COLO668 (cell line): ENCODE measurements around the gene IDH2.
"Not testable (repeated sequence)": the region's sequence is repeated elsewhere in the genome, so short reads cannot be mapped to it uniquely, and the experiment has no call there.

Source experiments
- DNase-seq: peaks from one replicate; lab custom pipeline; 2025; ENCODE audit not compliant: unreplicated experiment; lab: John Stamatoyannopoulos, UW

IDH2 gene

DNA sequence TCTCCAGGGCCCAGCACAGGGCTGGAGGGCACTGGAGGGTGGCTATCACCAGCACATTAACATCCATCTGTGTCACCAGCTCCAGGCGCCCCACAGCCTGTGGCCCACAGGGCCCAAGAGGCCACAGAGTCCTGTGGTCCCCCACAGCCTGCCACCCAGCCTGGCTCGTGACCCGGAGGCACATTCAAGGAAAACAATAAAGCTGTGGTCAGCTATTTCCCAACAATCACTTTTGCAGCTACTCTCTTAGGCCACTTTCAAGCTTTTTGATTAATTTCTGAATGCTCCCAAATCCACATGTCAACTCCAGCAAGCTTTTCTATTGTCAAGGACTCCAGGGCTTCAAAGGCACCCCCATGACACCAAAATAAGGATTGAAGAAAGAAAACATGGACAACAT lies 16.7 kb downstream of the IDH2 start:
- no peak for DNase-seq

- no peak for DNase-seq
These were observed 17.3 kb downstream of the IDH2 start for GRCh38 chr15:90084876-90085423.

DNA sequence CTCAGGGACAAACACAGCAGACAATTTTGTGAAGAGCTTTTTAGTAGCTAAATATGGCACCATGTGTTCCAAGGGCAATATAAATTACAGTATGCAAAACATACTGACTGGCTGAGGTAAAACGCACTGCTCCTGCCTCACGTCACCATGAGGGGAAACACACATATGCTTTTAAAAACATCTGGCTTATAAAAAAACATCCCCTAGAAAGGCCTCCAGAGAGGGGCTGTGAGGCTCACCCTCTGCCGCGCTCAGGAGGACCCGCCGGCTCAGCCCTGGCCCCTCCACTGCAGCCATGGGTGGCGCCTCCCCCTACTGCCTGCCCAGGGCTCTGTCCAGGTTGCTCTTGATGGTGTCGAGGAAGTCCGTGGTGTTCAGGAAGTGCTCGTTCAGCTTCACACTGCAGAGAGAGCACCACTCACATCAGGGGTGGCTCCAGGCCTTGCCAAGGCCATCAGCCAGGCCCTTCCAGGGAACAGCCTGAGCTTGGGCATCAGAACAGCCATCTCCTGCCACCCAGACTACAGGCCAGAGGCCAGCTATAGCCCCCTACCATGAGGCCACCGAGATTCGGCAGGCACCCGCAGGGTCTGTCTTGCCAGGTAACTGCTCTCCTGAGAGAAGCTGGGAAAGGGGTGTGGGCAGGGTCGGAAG lies 18.2 kb downstream of the IDH2 start:
- DNase-seq = no peak

GRCh38 chr15:90083419-90083818 lies 18.8 kb downstream of the IDH2 start:
- no peak for DNase-seq

DNA sequence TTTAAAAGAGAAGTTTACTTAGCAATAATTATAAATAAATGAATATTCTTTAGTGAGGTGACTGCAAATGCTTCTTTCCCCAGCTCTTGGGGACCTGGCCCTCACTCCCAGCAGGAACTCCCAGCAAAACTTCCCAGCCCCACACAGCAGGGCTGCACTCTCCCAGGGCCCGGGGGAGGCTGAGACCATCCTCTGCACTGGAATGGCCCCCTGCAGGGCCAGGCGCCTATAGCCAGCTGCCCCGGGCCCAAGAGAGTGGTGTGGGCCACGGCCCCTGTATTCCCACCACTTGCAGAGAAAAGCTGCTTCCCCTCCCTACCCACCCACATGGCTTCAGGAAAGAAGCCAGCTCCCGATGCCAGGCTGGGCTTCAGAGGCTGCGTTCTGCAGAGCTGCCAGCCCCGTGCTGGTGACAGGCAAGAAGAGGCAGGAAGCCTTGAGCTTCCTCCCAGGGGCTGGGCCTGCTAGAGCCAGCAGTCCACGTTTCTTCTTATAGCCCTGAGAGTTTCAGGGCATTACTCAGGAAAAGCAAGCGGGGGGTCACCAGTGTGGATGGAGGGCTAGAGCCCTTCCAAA lies 20.0 kb downstream of the IDH2 start:
- no peak for DNase-seq

- no peak for DNase-seq
These were observed 21.4 kb downstream of the IDH2 start for GRCh38 chr15:90080818-90081393.

DNA sequence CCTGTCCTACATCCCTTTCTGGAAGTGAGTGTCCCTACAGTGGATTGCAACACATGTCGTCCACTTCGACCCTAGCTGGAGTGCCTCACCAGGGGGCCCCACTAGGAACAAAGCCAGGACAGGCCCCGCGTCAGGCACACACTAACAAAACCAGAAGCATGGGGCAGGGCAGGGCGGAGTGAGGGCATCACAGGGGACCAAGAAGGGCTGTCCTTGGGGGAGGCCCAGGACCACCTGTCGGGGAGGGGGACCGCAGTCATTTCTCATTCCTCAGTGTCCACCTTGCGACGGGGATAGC lies 21.9 kb downstream of the IDH2 start:
- DNase-seq = no peak

DNA sequence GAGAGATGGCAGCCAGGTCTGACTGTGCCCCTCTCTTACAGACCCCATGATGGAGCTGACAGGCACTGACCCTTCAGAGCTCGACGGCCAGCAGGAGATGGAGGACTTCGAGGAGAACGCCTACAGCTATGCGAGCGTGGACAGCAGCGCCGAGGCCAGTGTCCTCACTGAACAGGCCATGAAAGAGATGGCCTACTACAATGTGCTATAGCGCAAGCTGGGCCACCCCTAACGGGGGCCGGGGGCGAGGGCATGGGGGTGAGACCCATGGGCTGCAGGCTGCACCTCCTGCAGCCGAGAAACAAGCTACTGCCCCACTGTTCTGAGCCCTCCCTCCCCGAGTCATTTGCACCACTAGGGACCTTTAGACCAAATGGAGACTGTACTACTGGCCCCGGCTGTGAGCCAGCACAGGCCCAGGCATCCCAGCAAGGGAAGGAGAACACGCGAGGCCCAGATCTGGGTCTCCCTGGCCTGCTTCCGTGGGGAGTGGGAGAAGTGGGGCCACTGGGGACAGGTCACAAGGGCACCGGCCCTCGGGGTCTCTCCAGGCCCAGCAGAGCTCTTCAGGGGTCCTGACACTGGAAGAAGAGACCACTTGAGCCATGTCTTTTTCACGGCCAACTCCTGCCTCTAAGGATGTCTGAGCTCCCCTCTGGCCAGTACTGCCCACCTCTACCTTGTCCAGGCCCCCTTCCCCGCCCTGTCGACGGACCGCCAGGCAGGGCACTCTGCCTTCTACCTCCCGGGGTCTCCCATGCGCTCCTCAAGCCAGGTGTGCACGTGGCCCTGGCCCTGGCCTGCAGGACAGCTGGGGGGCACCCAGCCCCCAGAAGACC lies 22.4 kb downstream of the IDH2 start:
- no peak for DNase-seq

DNA sequence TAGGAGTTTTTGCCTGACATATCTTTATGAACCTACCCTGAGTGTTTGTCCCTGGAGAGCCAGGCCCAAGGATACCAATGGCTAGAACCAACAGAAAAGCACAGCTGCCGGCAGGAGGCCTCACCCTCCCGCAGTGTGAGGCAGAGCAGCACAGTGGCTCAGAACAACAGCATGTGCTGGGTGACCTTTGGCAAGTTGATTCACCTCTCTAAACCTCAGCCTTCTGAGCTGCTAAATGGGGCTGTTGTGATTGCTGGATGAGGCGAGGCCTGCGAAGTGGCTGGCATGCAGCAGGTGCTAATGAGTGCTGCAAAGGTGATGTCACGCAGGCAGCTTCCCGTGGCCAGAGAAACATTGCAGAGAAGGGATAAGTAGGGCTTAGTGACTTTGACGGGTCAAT lies 23.3 kb downstream of the IDH2 start:
- DNase-seq = no peak

GRCh38 chr15:90076716-90077115 lies 25.6 kb downstream of the IDH2 start:
- no peak for DNase-seq

- DNase-seq = peak; percentile 19
These were observed 26.6 kb downstream of the IDH2 start for GRCh38 chr15:90075420-90076289.

GRCh38 chr15:90074916-90075315 lies 27.4 kb downstream of the IDH2 start:
- DNase-seq = no peak

- DNase-seq = no peak
These were observed 28.2 kb downstream of the IDH2 start for GRCh38 chr15:90074023-90074422.

- no peak for DNase-seq
These were observed 29.2 kb downstream of the IDH2 start for GRCh38 chr15:90072978-90073640.

- DNase-seq = peak; percentile 83
These were observed 31.0 kb downstream of the IDH2 start for GRCh38 chr15:90071220-90071807.

GRCh38 chr15:90070623-90071022 lies 31.6 kb downstream of the IDH2 start:
- DNase-seq = not testable (repeated sequence)

DNA sequence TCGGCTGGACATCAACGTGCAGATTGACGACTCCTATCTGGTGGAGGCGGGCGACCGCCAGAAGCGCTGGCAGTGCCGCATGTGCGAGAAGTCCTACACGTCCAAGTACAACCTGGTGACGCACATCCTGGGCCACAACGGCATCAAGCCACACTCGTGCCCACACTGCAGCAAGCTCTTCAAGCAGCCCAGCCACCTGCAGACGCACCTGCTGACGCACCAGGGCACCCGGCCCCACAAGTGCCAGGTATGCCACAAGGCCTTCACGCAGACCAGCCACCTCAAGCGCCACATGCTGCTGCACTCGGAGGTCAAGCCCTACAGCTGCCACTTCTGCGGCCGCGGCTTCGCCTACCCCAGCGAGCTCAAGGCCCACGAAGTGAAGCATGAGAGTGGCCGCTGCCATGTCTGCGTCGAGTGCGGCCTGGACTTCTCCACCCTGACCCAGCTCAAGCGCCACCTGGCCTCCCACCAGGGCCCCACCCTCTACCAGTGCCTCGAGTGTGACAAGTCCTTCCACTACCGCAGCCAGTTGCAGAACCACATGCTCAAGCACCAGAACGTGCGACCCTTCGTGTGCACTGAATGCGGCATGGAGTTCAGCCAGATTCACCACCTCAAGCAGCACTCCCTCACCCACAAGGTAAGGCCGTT lies 34.2 kb downstream of the IDH2 start:
- no peak for DNase-seq

DNA sequence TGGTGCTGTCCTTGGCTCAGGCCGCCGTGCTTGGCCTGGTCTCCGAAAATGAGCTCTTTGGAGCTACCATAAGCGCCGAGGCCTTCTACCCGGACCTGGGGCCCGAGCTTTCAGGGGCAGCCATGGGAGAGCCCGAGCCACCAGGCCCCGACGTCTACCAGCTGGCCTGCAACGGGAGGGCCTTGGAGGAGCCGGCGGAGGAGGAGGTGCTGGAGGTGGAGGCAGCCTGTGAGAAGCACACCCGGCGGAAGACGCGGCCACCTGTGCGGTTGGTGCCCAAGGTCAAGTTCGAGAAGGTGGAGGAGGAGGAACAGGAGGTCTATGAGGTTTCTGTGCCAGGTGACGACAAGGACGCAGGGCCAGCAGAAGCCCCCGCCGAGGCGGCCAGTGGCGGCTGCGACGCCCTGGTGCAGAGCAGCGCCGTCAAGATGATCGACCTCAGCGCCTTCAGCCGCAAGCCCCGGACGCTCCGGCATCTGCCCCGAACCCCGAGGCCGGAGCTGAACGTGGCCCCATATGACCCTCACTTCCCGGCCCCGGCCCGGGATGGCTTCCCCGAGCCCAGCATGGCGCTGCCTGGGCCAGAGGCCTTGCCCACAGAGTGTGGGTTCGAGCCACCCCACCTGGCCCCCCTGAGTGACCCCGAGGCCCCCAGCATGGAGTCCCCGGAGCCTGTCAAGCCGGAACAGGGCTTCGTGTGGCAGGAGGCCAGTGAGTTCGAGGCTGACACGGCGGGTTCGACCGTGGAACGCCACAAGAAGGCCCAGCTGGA lies 34.9 kb downstream of the IDH2 start:
- DNase-seq = no peak

DNA sequence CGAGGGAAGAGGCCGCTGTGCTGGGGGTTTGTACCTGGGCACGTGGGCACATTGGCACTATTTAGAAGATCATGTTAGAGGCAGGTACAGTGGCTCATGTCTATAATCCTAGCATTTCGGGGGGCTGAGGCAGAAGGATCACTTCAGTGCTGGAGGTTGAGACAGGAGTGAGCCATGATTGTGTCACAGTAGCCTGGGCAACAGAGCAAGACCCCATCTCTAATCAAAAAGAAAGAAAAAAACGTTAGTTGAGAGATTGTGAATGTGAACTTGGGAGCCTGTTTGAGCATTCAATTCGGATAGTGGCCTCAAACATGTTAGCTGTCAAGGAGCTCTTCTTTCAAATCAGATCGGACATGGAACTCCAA lies 36.6 kb downstream of the IDH2 start:
- DNase-seq = no peak
